T-helper 17 cell (primary cell): ENCODE measurements around the gene SCNN1A. TPM values are rescaled to one million over a fixed set of nuclear protein-coding genes. Genes with fewer than 3 reads are reported as not detected.
"Not testable (repeated sequence)": the region's sequence is repeated elsewhere in the genome, so short reads cannot be mapped to it uniquely, and the experiment has no call there.

Experiments
- ATAC-seq: fragments of 150-1000 bp; cut with Tn5 transposase; 2 replicates; pipeline ENCODE4 v1.10.0; 2021; ENCODE audit warnings: mild to moderate bottlenecking, moderate library complexity
- DNase-seq, 3 donors: peaks; one replicate each; pipeline versions ENCODE4 v3.0.0 to v3.0.0-alpha.2; 2020 to 2021
- H3K9me3 ChIP-seq: one replicate; pipeline ENCODE4 v1.7.0; 2013; ENCODE audit warnings: low read length, mild to moderate bottlenecking; ENCODE audit not compliant: control insufficient read depth, poor library complexity, severe bottlenecking
- H3K27ac Mint-ChIP-seq: one replicate; pipeline ENCODE4 v1.8.0; 2022; ENCODE audit warnings: mild to moderate bottlenecking, moderate library complexity, mixed read lengths
- H3K27me3 Mint-ChIP-seq: one replicate; pipeline ENCODE4 v1.8.0; 2022; ENCODE audit warnings: mixed read lengths
- H3K36me3 Mint-ChIP-seq: one replicate; pipeline ENCODE4 v1.8.0; 2022; ENCODE audit warnings: low read depth, mixed read lengths
- H3K4me1 Mint-ChIP-seq: one replicate; pipeline ENCODE4 v1.8.0; 2022; ENCODE audit warnings: mild to moderate bottlenecking, mixed read lengths
- H3K4me3 Mint-ChIP-seq: one replicate; pipeline ENCODE4 v1.8.0; 2022; ENCODE audit warnings: mild to moderate bottlenecking, moderate library complexity, mixed read lengths
- total RNA-seq, 4 donors: library from RNA in 2 of 4; stranded (reverse) in 2 of 4; gene quantifications; one replicate each; pipeline ENCODE4 v1.2.3 and lab custom pipeline; 2022 to 2026

Gene SCNN1A
- total RNA-seq, 2 donors from 2014 or later: 2.1 to 2.8 TPM

DNA sequence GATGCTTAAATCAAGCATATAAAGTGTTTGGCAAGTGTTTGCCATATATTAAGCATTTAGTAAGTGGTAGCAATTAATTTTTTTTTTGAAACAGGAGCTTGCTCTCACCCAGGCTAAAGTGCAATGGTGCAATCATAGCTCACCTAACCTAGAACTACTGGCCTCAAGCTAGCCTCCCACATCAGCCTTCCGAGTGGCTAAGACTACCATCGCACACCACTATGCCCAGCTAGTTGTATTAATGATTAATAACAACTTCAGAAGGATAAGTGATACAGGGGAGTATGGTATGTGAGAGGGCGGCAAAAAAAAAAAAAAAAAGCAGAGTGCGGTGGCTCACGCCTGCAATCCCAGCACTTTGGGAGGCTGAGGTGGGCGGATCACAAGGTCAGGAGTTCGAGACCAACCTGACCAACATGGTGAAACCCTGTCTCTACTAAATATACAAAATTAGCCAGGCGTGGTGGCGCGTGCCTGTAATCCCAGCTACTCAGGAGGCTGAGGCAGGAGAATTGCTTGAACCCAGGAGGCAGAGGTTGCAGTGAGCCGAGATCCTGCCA lies 31.2 kb downstream of the SCNN1A start:
- not testable (repeated sequence) for DNase-seq, H3K27ac Mint-ChIP-seq, ATAC-seq, H3K27me3 Mint-ChIP-seq, H3K36me3 Mint-ChIP-seq, H3K4me3 Mint-ChIP-seq, H3K9me3 ChIP-seq
- H3K4me1 Mint-ChIP-seq: peaks cover 44% of the 10 kb centered on the region

- peaks cover 44% of the 10 kb centered on the region for H3K4me1 Mint-ChIP-seq
- ATAC-seq (no peak), DNase-seq (no peak)
- H3K4me3 Mint-ChIP-seq: no peak overlapping the region
- no peaks in the 10 kb centered on the region for H3K27me3 Mint-ChIP-seq
- no peak overlapping the region for H3K27ac Mint-ChIP-seq
- H3K36me3 Mint-ChIP-seq: no peaks in the 10 kb centered on the region
- H3K9me3 ChIP-seq: no peaks in the 10 kb centered on the region
Observed at GRCh38 chr12:6343518-6343917, 31.8 kb downstream of the SCNN1A start.

- H3K4me1 Mint-ChIP-seq: peaks cover 41% of the 10 kb centered on the region
- H3K36me3 Mint-ChIP-seq: no peaks in the 10 kb centered on the region
- no peak overlapping the region for H3K27ac Mint-ChIP-seq
- DNase-seq: no peak
- H3K27me3 Mint-ChIP-seq: no peaks in the 10 kb centered on the region
- ATAC-seq: no peak
- H3K4me3 Mint-ChIP-seq: no peak overlapping the region
- no peaks in the 10 kb centered on the region for H3K9me3 ChIP-seq
Observed at GRCh38 chr12:6342140-6342889, 33.0 kb downstream of the SCNN1A start.

- ATAC-seq (peak; percentile 53), DNase-seq (no peak)
- H3K9me3 ChIP-seq: no peaks in the 10 kb centered on the region
- peaks cover 35% of the 10 kb centered on the region for H3K4me1 Mint-ChIP-seq
- no peak within 1 kb of the TSS for H3K4me3 Mint-ChIP-seq
- H3K27me3 Mint-ChIP-seq: no peaks in the 10 kb centered on the region
- H3K27ac Mint-ChIP-seq: no peak within 1 kb of the TSS
- no peaks in the 10 kb centered on the region for H3K36me3 Mint-ChIP-seq
Observed at GRCh38 chr12:6341417-6342139, 33.8 kb downstream of the SCNN1A start, which contains the start of gene TNFRSF1A. TSS of gene TNFRSF1A (minus strand) at chr12:6342076. CDS start at chr12:6341814, 262 bp downstream.

DNA sequence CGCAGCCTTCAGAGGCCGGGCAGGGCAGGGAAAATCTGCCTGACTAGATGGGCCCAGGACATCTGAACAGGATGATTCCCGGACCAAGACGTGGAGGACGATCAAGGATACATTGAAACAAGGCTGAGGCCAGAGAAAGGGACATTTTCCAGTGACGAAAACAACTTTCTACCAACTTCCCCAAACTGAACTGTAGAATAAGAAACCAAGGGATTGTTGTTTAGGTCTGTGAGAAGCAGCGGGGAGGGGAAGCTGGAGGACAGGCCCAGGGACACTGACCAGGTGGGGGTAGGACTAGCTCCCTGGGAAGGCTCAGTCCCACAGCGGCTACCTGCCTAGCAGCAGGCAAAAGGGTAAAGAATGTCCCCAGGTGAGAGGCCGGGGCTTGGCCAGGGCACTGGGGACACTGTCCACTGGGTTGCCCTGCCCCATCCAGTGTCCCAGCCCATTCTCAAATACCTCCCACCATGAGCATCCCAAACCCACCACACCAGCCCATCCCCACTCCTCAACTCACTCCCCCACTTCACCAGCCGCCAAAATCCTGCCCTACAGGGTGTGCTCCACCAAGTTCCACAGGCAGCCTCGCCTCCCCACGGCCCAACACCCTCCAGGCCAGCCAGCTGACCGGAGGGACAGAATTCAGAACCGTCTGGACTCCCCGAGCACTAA lies 34.5 kb downstream of the SCNN1A start:
- Mint-ChIP-seq H3K4me3 (no peak overlapping the region), H3K27me3 (no peaks in the 10 kb centered on the region), H3K36me3 (no peaks in the 10 kb centered on the region), H3K27ac (no peak overlapping the region), H3K4me1 (peaks cover 31% of the 10 kb centered on the region)
- DNase-seq (no peak), ATAC-seq (no peak)
- H3K9me3 ChIP-seq: no peaks in the 10 kb centered on the region

DNA sequence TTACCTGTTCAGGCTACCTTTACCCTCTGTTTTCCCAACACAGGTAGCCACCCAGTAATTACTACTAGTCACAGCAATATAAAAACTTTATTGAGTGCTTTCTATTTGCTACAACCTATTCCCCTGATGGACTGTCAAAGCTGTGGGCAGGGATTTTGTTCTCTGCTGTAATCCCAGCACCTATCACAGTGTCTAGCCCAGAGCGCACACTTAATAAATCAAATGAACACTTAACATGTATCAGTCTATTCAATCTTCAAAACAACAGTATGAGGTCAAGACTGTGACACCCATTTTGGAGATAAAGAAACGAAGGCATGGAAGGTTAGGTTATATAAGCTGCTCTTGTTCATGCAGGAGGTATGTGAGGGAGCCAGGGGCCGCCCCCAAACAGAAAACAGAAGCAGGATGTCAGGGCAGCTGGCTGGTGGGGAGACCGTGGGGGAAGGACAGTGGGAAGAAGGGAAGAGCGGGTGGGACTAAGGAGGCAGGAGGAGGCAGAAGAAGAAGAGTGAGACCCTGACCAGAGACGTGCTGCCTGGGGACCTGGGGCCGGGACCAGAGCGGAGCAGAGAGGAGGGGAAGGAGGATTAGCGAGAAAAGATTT lies 35.2 kb downstream of the SCNN1A start:
- ATAC-seq (peak; percentile 13), DNase-seq (no peak)
- Mint-ChIP-seq H3K27ac (no peak overlapping the region), H3K4me1 (peaks cover 31% of the 10 kb centered on the region), H3K36me3 (no peaks in the 10 kb centered on the region), H3K4me3 (no peak overlapping the region), H3K27me3 (no peaks in the 10 kb centered on the region)
- no peaks in the 10 kb centered on the region for H3K9me3 ChIP-seq

DNA sequence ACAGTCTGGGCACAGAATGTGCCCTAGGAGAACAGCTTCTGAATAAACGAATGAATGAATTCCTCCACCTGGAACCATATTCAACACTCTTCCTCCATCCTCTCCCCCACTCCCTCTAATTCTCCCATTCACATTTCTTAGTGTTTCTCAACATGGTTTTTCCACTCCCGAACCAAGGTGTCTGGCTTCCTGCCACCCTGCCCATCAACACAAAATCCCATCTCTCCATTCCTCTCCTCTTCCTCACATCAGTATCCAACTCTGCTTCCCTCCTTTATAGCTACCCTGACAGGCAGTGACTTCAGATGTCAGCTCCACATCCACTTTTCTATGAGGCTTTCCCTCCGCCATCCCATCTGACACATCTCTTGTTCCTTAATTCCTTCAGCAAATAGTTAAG lies 36.4 kb downstream of the SCNN1A start:
- no peak for ATAC-seq
- H3K4me3 Mint-ChIP-seq: no peak overlapping the region
- no peak for DNase-seq
- peaks cover 37% of the 10 kb centered on the region for H3K4me1 Mint-ChIP-seq
- H3K27me3 Mint-ChIP-seq: no peaks in the 10 kb centered on the region
- H3K27ac Mint-ChIP-seq: no peak overlapping the region
- no peaks in the 10 kb centered on the region for H3K9me3 ChIP-seq
- H3K36me3 Mint-ChIP-seq: no peaks in the 10 kb centered on the region

DNA sequence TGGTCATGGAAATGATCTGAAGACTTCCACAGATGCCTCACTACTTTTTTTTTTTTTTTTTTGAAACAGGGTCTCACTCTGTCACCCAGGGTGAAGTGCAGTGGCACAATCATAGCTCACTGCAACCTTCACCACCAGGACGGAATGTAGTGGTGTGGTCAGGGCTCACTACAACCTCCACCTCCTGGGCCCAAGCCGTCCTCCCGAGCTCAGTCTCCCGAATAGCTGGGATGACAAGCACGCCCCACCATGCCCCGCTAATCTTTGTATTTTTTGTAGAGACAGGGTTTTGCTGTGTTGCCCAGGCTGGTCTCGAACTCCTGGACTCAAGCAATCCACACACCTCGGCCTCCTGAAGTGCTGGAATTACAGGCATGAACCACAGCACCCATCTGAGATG lies 36.8 kb downstream of the SCNN1A start:
- H3K36me3 Mint-ChIP-seq, H3K4me3 Mint-ChIP-seq, H3K27me3 Mint-ChIP-seq, H3K27ac Mint-ChIP-seq, H3K9me3 ChIP-seq, DNase-seq, ATAC-seq: not testable (repeated sequence)
- peaks cover 39% of the 10 kb centered on the region for H3K4me1 Mint-ChIP-seq

- peaks cover 6% of the 10 kb centered on the region for H3K36me3 Mint-ChIP-seq
- H3K4me3 Mint-ChIP-seq: no peak overlapping the region
- peaks cover 39% of the 10 kb centered on the region for H3K4me1 Mint-ChIP-seq
- no peaks in the 10 kb centered on the region for H3K27me3 Mint-ChIP-seq
- DNase-seq (no peak), ATAC-seq (no peak)
- H3K9me3 ChIP-seq: no peaks in the 10 kb centered on the region
- no peak overlapping the region for H3K27ac Mint-ChIP-seq
Observed at GRCh38 chr12:6337958-6338433, 37.4 kb downstream of the SCNN1A start.

- peaks cover 37% of the 10 kb centered on the region for H3K4me1 Mint-ChIP-seq
- H3K9me3 ChIP-seq: no peaks in the 10 kb centered on the region
- peaks cover 10% of the 10 kb centered on the region for H3K36me3 Mint-ChIP-seq
- DNase-seq: peak; percentile 36 to 64 (median 49)
- H3K27me3 Mint-ChIP-seq: no peaks in the 10 kb centered on the region
- ATAC-seq: peak; percentile 62
- no peak overlapping the region for H3K4me3 Mint-ChIP-seq
- H3K27ac Mint-ChIP-seq: no peak overlapping the region
Observed at GRCh38 chr12:6336889-6337853, 38.2 kb downstream of the SCNN1A start.

DNA sequence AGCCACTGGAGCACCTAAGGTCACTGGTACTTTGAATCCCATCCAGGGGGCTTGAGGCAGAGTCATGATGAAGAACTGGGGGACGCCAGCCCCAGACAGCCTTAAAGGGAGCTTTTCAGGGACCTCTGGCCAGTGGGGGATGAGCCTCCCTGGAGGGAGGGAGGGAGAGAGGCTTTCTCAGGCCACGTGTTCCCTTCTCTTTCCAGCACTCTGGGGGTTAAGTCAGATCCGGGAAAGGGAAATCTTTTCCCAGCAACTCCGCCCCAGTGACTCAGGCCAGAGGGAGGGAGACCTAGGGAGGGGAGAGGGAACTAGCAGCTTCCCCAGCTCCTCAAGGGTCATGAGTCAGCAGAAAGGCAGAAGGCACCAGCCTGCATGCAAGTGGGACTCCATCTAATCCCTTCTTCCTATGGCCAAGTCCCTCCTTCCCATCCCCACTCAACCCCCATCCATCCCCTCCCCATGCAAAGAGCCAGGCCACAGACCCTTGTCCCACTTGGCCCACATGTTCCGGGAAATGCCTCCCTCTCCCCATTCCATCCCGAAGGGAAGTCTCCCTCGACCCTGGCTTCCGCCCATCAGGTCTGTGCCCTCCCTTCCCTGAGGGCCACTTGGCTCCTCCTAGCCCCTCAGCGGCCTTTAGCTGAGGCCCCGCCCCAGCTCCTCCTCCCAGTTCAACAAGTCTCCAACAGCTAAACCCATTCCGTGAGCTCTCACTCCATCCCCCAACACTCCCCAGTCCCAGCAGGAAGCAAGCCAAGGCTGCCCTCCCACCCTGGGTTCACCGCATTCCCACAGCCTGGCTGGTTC lies 39.1 kb downstream of the SCNN1A start:
- peak; percentile 21 for ATAC-seq
- Mint-ChIP-seq H3K4me1 (peaks cover 32% of the 10 kb centered on the region), H3K36me3 (peaks cover 13% of the 10 kb centered on the region), H3K27ac (no peak overlapping the region), H3K27me3 (no peaks in the 10 kb centered on the region), H3K4me3 (no peak overlapping the region)
- no peak for DNase-seq
- no peaks in the 10 kb centered on the region for H3K9me3 ChIP-seq
